Measurements from ENCODE around the gene FRAS1.

FRAS1 gene

GRCh38 chr4:78363031-78363570 is 306.0 kb downstream of the FRAS1 start:
- DNase-seq (ENCODE audit: low read depth): no peak

DNA sequence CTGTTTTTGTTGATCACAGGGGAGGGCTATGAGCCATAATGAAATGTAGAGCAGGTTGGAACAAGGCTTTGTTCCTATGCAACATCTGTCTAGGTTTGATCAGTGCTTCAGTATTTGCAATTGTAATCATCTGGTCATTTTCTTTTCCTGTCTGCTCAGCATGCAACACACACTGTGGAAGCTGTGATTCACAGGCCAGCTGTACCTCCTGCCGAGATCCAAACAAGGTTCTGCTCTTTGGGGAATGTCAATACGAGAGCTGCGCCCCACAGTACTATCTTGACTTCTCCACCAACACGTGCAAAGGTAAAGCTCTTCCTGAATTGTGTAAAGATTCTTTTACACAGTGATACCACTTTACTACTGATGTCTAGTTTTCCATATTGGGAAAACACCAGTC is 312.6 kb downstream of the FRAS1 start:
- DNase-seq (ENCODE audit: low read depth): peak; percentile 13

GRCh38 chr4:78370631-78371372 is 313.7 kb downstream of the FRAS1 start:
- DNase-seq (ENCODE audit: low read depth): peak; percentile 80

DNA sequence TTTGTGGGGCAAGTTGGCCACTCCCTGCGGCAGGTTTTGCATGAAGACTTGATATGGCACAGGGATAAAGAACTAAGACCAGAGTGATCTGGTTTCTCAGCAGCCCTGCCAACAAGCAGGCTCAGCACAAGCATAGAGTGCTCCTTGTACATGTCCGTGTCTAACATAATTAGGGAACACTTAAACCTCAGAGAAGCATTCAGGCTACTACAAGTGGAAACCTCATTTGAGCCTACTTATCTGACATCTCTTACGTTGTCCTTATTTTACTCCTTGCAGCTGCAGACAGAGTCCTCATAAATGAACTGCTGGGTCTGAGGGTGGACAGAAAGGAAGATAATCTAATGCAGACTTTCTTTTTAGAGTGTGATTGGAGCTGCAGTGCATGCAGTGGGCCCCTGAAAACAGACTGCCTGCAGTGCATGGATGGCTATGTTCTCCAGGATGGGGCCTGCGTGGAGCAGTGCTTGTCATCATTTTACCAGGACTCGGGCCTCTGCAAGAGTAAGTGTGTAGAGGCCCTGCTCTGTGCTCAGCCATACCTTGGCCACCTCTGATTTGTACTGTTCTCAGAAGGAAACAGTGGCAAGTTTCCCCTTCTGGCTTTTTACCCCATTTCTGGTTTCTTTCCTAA is 315.3 kb downstream of the FRAS1 start:
- no peak for DNase-seq (ENCODE audit: low read depth)

DNA sequence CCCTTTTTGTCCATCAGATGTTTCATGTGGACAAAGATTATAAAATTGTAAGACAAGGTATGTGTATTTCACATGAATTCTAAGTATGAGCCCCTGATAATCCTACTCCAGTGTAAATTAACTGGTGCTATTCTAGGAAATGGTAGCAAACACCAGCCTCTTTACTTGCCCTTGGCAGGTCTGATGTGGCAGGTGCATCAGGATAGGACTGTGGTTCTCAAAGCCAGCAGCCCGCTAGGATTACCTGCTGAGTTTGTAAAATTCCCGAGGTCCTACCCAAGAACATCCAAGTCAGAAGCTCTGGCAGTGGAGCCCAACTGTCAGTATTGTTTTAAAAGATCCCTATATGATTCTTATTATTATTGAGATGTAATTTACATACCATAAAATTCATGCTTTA is 320.4 kb downstream of the FRAS1 start:
- no peak for DNase-seq (ENCODE audit: low read depth)

DNA sequence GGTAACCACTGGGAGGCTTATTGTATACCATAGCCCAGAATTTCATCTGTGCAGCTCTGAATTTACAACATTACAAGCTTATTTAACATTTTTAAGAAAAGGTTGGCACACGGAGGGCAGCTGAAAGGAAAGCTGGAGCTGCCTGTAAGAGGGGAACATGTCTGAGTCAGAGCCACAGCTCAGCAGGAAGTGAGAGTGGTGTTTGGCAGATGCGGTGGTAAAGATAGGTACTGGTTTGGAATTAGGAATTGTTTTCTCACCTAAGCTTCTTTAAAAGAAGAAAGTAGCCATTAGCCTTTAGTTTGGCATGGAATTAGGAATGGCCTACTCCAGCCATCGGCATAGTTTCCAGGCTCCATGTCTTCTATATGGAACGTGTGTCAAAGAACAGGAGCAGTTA is 321.9 kb downstream of the FRAS1 start:
- no peak for DNase-seq (ENCODE audit: low read depth)

GRCh38 chr4:78379991-78380729 is 323.0 kb downstream of the FRAS1 start:
- peak; percentile 3 for DNase-seq (ENCODE audit: low read depth)

- no peak for DNase-seq (ENCODE audit: low read depth)
These were observed 329.6 kb downstream of the FRAS1 start for GRCh38 chr4:78386679-78387078.

DNA sequence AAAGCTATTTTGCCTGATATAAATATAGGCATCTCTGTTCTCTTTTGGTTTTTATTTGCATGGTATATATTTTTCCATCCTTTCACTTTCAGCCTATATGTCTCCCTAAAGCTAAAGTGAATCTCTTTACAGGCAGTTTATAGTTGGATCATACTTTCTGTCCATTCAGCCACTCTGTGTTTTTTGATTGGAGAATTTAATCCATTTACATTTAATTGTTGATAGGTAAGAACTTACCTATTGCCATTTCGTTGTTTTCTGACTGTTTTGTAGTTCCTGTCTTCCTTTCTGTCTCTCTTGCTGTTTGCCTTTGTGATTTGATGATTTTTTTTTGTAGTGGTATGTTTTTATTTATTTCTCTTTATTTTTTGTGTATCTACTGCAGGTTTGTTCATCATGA is 338.5 kb downstream of the FRAS1 start:
- no peak for DNase-seq (ENCODE audit: low read depth)

DNA sequence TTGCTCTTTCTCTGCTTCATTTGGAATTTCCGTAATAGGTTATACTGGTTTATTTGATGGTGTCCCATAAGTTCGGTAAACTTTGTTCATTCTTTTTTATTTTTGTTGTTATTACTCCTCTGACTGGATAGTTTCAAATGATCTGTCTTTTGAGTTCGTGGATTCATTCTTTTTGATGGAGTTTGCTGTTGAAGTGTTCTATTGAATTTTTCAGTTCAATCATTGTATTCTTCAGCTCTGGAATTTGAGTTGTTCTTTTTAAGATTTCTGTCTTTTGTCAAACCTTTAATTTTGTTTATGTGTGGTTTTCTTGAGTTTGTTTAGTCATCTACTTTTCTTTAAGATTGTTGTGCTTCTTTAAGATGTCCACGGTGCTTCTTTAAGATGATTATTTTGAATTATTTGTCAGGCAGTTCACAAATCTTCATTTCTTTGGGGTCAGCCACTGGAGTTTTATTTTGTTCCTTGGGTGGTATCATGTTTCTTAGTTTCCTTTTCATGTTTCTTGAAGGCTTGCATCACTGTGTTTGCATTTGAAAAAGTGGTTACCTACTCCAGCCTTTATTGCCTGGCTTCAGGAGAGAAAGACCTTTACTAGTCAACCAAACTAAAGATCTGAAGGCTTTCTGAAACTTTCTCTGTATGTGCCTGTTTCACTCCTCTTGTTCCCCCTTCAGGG is 339.6 kb downstream of the FRAS1 start:
- DNase-seq (ENCODE audit: low read depth): no peak

DNA sequence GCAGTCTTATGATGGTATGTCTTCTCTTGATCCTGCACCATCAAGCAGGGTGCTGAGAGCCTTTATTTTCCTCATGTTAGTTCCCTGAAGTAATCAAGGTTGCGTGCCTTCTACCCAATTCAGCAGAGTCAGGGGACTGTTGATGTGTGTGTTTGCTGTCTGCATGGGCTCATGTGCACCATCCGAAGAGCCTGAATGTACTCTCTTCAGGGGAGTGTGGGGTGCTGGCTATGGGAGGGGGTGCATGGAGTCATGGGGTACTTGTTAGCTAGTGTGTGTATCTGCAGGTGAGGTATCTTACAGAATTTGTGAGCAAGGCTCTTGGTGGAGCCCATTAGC is 340.1 kb downstream of the FRAS1 start:
- DNase-seq (ENCODE audit: low read depth): no peak

DNA sequence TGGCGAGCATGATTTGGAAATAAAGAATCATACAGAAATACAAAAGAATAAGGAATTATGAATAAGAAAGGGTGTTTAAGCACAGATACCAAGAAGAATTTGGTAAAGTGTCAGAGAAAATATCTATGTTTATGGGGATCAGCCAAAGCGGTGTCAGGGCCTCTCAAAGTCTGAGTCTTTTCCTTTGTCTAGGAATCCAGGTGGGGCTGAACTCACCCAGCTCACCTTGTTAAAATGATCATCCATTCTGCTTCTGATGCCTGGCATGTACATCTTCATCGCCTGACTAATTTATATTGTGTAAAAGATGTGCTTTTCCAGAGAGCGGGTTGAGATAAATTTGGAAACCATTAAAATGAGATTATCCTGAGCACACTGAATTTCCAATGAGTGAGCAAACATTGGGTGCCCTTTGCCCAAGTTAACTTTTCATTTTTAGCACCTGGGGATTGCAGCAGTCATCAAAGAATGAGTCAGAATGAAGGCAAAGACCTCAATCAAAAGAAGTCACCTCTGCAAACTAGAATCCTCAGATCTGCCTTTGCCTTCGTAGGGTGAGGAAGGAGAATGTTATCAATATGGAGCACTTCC is 352.6 kb downstream of the FRAS1 start:
- no peak for DNase-seq (ENCODE audit: low read depth)

- no peak for DNase-seq (ENCODE audit: low read depth)
These were observed 353.1 kb downstream of the FRAS1 start for GRCh38 chr4:78410225-78410624.

GRCh38 chr4:78410676-78411075 is 353.6 kb downstream of the FRAS1 start:
- no peak for DNase-seq (ENCODE audit: low read depth)

DNA sequence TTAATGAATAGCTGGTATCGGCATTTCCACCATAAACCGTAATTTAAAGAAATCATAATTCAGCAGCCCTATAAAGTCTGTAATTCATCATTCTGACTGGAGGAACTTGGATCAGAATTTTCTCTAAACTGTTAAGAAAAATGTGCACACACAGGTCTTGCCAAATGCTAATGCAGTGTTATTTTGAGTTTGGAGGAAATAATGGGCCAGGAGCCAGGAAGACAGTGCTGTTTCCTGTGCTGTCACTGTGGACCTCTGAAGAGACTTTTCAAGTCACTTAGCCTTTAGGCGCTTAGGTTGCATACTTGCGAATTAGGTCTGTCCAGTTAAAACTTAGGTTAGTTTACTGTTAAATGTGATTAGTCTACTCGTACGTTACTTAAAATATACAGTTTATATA is 357.0 kb downstream of the FRAS1 start:
- no peak for DNase-seq (ENCODE audit: low read depth)

DNA sequence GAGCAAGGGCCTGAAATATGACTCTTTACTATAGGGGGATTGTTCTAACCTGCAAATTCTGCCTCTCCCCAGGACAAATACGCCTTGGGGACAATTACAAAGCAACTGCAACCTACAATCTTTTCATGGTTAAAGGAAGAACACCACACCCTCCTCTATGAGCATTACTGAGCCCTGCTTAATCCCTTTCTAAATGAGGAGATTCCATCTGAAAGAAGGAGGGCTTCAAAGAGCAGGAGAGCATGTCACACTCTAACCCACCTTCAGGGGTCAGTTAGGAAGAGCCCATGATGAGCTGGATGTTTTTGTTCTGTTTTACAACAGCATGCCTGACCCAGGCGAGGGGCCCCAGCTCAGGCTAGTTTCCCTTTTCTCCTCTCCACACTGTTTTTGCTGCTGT is 360.5 kb downstream of the FRAS1 start:
- no peak for DNase-seq (ENCODE audit: low read depth)

GRCh38 chr4:78418406-78418805 is 361.3 kb downstream of the FRAS1 start:
- no peak for DNase-seq (ENCODE audit: low read depth)

GRCh38 chr4:78423790-78424189 is 366.7 kb downstream of the FRAS1 start:
- no peak for DNase-seq (ENCODE audit: low read depth)

GRCh38 chr4:78424461-78424860 is 367.3 kb downstream of the FRAS1 start:
- no peak for DNase-seq (ENCODE audit: low read depth)

DNA sequence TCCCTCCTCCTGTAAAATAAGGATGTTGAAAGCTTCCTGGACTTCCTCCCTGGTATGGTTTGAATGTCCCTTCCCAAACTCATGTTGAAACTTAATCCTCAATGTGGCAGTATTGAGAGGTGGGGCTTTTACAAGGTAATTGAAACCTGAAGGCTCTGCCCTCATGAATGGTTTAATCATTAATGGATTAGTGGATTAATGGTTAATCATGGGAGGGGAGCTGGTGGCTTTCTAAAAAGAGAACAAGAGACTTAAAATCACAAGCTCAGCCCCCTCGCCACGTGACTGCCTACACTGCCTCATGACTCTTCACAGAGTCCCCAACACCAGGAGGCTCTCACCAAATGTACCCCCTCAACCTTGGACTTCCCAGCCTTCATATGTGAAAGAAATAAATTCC is 369.8 kb downstream of the FRAS1 start:
- no peak for DNase-seq (ENCODE audit: low read depth)

GRCh38 chr4:78428996-78429395 is 371.9 kb downstream of the FRAS1 start:
- DNase-seq (ENCODE audit: low read depth): no peak

DNA sequence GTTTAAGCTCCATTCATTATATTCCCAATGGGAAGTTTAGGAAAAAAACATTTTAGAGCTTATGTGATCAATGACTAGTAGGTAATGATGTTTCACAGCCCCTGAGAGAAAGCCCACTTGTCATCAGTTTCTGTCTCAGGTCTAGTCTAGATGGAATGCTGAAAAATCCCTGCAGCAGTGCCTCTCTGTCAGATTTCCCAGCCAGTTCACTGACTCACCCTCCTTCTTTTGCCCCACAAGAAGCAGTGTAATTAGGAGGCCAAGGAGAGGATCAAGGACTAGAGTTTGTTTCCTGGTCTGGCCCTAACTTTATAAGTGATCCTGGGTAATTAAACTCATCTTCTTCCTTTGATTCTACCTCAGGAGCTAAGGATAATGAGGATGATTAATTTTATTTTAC is 375.8 kb downstream of the FRAS1 start:
- DNase-seq (ENCODE audit: low read depth): peak; percentile 58
